Measurements from ENCODE around the gene EML5. TPM values are rescaled to one million over a fixed set of nuclear protein-coding genes. Genes with fewer than 3 reads are reported as not detected.

EML5 gene
- total and polyA plus RNA-seq, 2 donors (not counting 1 experiment from before 2014, with no cell fraction given): 0.10 to 0.66 TPM

DNA sequence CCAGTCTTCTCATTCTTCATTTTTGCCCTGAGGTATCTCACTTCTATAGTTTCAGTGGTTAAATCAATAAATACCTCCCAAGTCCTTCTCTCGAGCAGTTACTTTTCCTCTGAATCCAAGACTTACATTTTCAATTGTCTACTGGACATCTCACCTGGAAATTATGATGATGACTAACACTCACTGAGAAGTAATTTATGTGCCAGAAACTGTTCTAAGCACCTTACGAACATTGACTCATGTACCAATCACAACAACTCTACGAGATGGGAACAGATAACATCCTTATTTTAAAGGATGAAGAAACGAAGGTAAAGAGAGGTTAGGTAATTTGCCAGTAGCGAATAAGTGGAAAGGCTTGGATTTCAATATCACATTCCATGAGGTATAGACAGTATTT lies 94.1 kb downstream of the EML5 start:
- H3K4me1 ChIP-seq (ENCODE audit: control insufficient read depth, extremely low read depth, insufficient read depth, low read length): no peaks in the 10 kb centered on the region
- H3K9ac ChIP-seq (ENCODE audit: insufficient read depth, low read length): no peak overlapping the region
- no peak for TF ChIP-seq EZH2 (IDR thresholded peaks at IDR 0.05; ENCODE audit: low read length, missing control alignments)
- TF ChIP-seq, protein P1, sequence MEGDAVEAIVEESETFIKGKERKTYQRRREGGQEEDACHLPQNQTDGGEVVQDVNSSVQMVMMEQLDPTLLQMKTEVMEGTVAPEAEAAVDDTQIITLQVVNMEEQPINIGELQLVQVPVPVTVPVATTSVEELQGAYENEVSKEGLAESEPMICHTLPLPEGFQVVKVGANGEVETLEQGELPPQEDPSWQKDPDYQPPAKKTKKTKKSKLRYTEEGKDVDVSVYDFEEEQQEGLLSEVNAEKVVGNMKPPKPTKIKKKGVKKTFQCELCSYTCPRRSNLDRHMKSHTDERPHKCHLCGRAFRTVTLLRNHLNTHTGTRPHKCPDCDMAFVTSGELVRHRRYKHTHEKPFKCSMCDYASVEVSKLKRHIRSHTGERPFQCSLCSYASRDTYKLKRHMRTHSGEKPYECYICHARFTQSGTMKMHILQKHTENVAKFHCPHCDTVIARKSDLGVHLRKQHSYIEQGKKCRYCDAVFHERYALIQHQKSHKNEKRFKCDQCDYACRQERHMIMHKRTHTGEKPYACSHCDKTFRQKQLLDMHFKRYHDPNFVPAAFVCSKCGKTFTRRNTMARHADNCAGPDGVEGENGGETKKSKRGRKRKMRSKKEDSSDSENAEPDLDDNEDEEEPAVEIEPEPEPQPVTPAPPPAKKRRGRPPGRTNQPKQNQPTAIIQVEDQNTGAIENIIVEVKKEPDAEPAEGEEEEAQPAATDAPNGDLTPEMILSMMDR (conservative IDR thresholded peaks at IDR 0.05 in 1 of 2, IDR thresholded peaks at IDR 0.05 in 1 of 2; ENCODE audit: low read depth in 1 of 2, low read length in 2 of 2): no peak
- DNase-seq (ENCODE audit: low read depth in 2 of 2): no peak
- H3K27me3 ChIP-seq (ENCODE audit: control insufficient read depth, insufficient read depth, low read length): no peaks in the 10 kb centered on the region
- H3K4me2 ChIP-seq (ENCODE audit: extremely low read depth, insufficient read depth, low read length): no peak overlapping the region
- H2AFZ ChIP-seq (ENCODE audit: low read length): no peak overlapping the region
- H3K36me3 ChIP-seq (ENCODE audit: control insufficient read depth, insufficient read depth, low read length): no peaks in the 10 kb centered on the region
- no peaks in the 10 kb centered on the region for H3K9me3 ChIP-seq (ENCODE audit: control insufficient read depth, insufficient read depth, low read depth, low read length)
- H3K79me2 ChIP-seq (ENCODE audit: control insufficient read depth, insufficient read depth, low read length): no peaks in the 10 kb centered on the region
- H3K27ac ChIP-seq (ENCODE audit: insufficient read depth, low read length): no peak overlapping the region
- H4K20me1 ChIP-seq (ENCODE audit: control insufficient read depth, extremely low read depth, insufficient read depth, low read length): no peaks in the 10 kb centered on the region
- H3K4me3 ChIP-seq (replicated peaks in 1 of 4; ENCODE audit: control extremely low read depth in 1 of 4, insufficient read depth in 1 of 4, low read depth in 3 of 4, low read length in 4 of 4): no peak overlapping the region

DNA sequence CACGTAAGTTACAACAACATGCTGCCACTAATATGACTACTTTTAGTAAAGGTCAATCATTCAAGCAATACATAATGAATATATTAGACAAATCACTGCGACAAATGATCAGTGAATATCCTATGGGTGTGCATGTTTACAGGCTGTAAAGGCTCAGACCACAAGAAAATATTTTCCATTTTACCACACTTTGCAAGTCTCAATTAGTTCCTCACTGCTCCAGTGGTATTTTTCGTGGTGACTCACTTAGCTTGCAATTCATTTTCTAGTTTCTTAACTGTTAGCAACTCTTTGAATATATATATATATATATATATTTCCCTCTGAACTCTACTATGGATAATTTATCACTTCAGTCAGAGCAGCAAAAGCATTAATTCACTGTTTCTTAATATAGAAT lies 96.9 kb downstream of the EML5 start:
- Histone ChIP-seq H3K4me3 (replicated peaks in 1 of 4; ENCODE audit: control extremely low read depth in 1 of 4, insufficient read depth in 1 of 4, low read depth in 3 of 4, low read length in 4 of 4) (no peak overlapping the region), H2AFZ (ENCODE audit: low read length) (no peak overlapping the region), H3K27me3 (ENCODE audit: control insufficient read depth, insufficient read depth, low read length) (no peaks in the 10 kb centered on the region), H3K4me1 (ENCODE audit: control insufficient read depth, extremely low read depth, insufficient read depth, low read length) (no peaks in the 10 kb centered on the region), H3K79me2 (ENCODE audit: control insufficient read depth, insufficient read depth, low read length) (no peaks in the 10 kb centered on the region), H4K20me1 (ENCODE audit: control insufficient read depth, extremely low read depth, insufficient read depth, low read length) (no peaks in the 10 kb centered on the region), H3K27ac (ENCODE audit: insufficient read depth, low read length) (no peak overlapping the region), H3K4me2 (ENCODE audit: extremely low read depth, insufficient read depth, low read length) (no peak overlapping the region), H3K36me3 (ENCODE audit: control insufficient read depth, insufficient read depth, low read length) (no peaks in the 10 kb centered on the region), H3K9ac (ENCODE audit: insufficient read depth, low read length) (no peak overlapping the region), H3K9me3 (ENCODE audit: control insufficient read depth, insufficient read depth, low read depth, low read length) (no peaks in the 10 kb centered on the region)
- TF ChIP-seq EZH2 (IDR thresholded peaks at IDR 0.05; ENCODE audit: low read length, missing control alignments): no peak
- TF ChIP-seq, protein P1 (conservative IDR thresholded peaks at IDR 0.05 in 1 of 2, IDR thresholded peaks at IDR 0.05 in 1 of 2; ENCODE audit: low read depth in 1 of 2, low read length in 2 of 2): no peak
- peak; percentile 3 to 60 for DNase-seq (ENCODE audit: low read depth in 2 of 2)

- Histone ChIP-seq H3K9me3 (ENCODE audit: control insufficient read depth, insufficient read depth, low read depth, low read length) (no peaks in the 10 kb centered on the region), H3K27ac (ENCODE audit: insufficient read depth, low read length) (no peak overlapping the region), H2AFZ (ENCODE audit: low read length) (no peak overlapping the region), H3K4me1 (ENCODE audit: control insufficient read depth, extremely low read depth, insufficient read depth, low read length) (no peaks in the 10 kb centered on the region), H3K4me2 (ENCODE audit: extremely low read depth, insufficient read depth, low read length) (no peak overlapping the region), H3K36me3 (ENCODE audit: control insufficient read depth, insufficient read depth, low read length) (no peaks in the 10 kb centered on the region), H3K27me3 (ENCODE audit: control insufficient read depth, insufficient read depth, low read length) (no peaks in the 10 kb centered on the region), H3K9ac (ENCODE audit: insufficient read depth, low read length) (no peak overlapping the region), H3K79me2 (ENCODE audit: control insufficient read depth, insufficient read depth, low read length) (no peaks in the 10 kb centered on the region), H4K20me1 (ENCODE audit: control insufficient read depth, extremely low read depth, insufficient read depth, low read length) (no peaks in the 10 kb centered on the region), H3K4me3 (replicated peaks in 1 of 4; ENCODE audit: control extremely low read depth in 1 of 4, insufficient read depth in 1 of 4, low read depth in 3 of 4, low read length in 4 of 4) (no peak overlapping the region)
- no peak for TF ChIP-seq EZH2 (IDR thresholded peaks at IDR 0.05; ENCODE audit: low read length, missing control alignments)
- TF ChIP-seq, protein P1 (conservative IDR thresholded peaks at IDR 0.05 in 1 of 2, IDR thresholded peaks at IDR 0.05 in 1 of 2; ENCODE audit: low read depth in 1 of 2, low read length in 2 of 2): no peak
- DNase-seq (ENCODE audit: low read depth in 2 of 2): no peak
Observed at GRCh38 chr14:88688386-88688785, 104.4 kb downstream of the EML5 start.
